ENCODE measurements around the gene NUDT3.

GRCh38 chr6:34277763-34278112 lies 114.7 kb downstream of the NUDT3 start:
- TF ChIP-seq, protein P1, sequence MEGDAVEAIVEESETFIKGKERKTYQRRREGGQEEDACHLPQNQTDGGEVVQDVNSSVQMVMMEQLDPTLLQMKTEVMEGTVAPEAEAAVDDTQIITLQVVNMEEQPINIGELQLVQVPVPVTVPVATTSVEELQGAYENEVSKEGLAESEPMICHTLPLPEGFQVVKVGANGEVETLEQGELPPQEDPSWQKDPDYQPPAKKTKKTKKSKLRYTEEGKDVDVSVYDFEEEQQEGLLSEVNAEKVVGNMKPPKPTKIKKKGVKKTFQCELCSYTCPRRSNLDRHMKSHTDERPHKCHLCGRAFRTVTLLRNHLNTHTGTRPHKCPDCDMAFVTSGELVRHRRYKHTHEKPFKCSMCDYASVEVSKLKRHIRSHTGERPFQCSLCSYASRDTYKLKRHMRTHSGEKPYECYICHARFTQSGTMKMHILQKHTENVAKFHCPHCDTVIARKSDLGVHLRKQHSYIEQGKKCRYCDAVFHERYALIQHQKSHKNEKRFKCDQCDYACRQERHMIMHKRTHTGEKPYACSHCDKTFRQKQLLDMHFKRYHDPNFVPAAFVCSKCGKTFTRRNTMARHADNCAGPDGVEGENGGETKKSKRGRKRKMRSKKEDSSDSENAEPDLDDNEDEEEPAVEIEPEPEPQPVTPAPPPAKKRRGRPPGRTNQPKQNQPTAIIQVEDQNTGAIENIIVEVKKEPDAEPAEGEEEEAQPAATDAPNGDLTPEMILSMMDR (IDR thresholded peaks at IDR 0.05) = no peak
- no peak for TF ChIP-seq POLR2A (IDR thresholded peaks at IDR 0.05)
- no peak for TF ChIP-seq EP300 (IDR thresholded peaks at IDR 0.05)

Measured in ovary (tissue), 3 donors.